Epithelial cell of proximal tubule (primary cell): ENCODE measurements around the gene QSOX2. TPM values are rescaled to one million over a fixed set of nuclear protein-coding genes. Genes with fewer than 3 reads are reported as not detected.

Experiments
- DNase-seq: peaks from one replicate; pipeline ENCODE4 v3.0.0-alpha.2; 2011; ENCODE audit warnings: low read depth
- H3K4me3 ChIP-seq: 2 replicates; pipeline ENCODE4 v1.5.1; 2011; ENCODE audit warnings: low read depth, mild to moderate bottlenecking, low read length
- total RNA-seq: library from RNA; depleted of rRNA; stranded (reverse); fragments of >200 nt; gene quantifications from 2 replicates; pipeline ENCODE4 v1.2.3, GENCODE V29; 2015
- TF ChIP-seq, protein P1 (sequence below): conservative IDR thresholded peaks from 2 replicates; pipeline ENCODE4 v1.5.1; 2012; ENCODE audit warnings: low read depth, mild to moderate bottlenecking, low read length

QSOX2 gene
- total RNA-seq, 1 donor from 2014 or later = 17.8 TPM

DNA sequence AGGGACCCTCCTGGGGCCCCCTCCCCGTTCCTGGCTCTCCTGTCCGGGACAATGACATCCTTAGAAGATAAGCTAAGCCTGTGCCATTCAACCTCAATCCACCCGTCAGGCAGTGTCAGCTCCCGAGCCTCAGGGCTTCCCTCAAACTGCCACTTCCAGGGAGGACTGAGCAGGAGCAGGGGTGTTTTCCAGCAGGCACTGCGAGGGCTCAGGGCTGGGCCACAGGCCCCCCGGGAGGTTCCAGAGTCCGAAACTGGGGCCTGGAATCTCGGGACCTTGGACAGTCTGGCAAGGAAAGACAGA, 66.9 kb downstream of the QSOX2 start:
- H3K4me3 ChIP-seq = no peak overlapping the region
- TF ChIP-seq, protein P1, sequence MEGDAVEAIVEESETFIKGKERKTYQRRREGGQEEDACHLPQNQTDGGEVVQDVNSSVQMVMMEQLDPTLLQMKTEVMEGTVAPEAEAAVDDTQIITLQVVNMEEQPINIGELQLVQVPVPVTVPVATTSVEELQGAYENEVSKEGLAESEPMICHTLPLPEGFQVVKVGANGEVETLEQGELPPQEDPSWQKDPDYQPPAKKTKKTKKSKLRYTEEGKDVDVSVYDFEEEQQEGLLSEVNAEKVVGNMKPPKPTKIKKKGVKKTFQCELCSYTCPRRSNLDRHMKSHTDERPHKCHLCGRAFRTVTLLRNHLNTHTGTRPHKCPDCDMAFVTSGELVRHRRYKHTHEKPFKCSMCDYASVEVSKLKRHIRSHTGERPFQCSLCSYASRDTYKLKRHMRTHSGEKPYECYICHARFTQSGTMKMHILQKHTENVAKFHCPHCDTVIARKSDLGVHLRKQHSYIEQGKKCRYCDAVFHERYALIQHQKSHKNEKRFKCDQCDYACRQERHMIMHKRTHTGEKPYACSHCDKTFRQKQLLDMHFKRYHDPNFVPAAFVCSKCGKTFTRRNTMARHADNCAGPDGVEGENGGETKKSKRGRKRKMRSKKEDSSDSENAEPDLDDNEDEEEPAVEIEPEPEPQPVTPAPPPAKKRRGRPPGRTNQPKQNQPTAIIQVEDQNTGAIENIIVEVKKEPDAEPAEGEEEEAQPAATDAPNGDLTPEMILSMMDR = no peak
- DNase-seq = no peak

DNA sequence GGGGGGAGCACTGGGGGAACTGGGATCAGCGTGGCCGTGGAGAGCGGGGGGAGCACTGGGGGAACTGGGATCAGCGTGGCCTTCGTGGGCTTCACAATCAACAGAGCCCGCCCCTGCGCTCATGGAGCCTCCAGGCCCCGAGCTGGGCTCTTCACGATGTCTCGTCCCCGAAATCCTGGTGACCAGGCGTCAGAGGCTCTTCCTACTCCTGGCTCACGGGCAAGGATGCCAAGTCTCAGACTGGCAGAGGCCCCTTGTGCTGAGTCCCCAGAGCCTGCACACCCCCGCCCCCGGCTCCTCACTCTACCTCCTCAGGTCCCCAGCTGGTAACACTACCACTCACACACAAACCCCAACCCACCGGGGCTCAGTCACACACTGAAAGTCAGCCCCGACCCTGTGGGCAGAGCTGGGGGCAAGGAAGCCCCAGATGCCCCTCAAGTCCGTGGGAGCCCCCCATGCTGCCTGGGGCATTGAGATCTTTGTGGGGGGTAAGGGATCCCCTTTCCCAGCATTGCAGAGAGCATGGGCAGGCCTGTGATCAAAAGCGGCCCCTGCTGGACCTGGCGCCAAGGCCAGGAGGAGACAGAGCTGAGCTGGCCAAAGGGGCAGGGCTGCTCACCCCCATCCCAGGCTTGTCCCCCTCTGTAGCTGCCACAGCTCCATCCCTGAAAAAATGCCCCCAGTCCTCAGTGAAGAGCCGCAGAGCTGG, 67.4 kb downstream of the QSOX2 start:
- no peak for DNase-seq
- no peak overlapping the region for H3K4me3 ChIP-seq
- TF ChIP-seq, protein P1 = no peak

DNA sequence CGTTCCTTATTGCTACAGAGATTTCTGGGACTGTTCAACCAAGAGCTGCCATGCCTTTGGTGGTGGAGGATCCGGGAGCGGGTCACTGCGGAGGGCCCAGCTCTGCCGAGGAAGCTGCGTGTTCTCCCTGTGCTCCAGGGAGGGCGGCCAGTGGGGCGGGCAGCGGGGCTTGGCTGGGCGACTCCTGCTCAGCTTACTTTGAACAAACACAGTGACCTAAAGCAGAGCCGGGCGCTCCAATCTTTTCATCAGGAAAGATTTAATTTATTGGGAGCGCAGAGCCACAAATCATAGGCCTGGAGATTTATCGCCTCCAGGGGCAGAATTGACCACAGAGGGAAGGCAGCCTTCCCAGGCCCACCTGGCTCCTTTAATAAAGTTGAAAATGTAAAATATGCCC, 68.4 kb downstream of the QSOX2 start:
- DNase-seq = no peak
- H3K4me3 ChIP-seq = no peak overlapping the region
- TF ChIP-seq, protein P1 = no peak

DNA sequence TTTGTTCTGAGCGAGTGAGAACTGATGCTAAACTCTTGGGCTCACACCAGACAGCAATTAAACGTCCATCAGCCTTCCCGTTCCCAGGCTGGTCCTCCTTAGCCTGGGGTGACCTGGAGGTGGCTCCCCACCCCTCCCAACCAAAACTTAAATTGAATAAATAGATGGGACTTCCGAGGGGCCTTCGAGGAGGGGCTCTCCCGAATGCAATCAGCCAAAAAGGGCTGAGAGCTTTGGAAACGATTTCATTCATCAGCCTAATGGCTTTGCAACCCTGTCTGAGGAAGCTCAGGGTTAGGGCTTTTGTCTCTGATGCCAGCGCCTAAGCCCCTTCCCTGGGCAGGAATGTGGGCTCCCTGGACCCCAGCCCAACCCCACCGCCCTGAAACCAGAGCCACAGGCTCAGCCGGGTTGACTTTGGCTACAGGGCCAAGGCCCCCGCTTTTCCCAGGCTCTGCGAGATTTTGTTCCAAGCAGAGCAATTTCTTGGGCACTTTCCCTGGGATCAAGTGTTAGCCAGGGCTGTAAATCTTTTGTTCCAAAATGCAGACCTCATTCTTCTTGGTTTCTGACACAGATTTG, 69.9 kb downstream of the QSOX2 start:
- H3K4me3 ChIP-seq = no peak overlapping the region
- TF ChIP-seq, protein P1 = no peak
- no peak for DNase-seq

DNA sequence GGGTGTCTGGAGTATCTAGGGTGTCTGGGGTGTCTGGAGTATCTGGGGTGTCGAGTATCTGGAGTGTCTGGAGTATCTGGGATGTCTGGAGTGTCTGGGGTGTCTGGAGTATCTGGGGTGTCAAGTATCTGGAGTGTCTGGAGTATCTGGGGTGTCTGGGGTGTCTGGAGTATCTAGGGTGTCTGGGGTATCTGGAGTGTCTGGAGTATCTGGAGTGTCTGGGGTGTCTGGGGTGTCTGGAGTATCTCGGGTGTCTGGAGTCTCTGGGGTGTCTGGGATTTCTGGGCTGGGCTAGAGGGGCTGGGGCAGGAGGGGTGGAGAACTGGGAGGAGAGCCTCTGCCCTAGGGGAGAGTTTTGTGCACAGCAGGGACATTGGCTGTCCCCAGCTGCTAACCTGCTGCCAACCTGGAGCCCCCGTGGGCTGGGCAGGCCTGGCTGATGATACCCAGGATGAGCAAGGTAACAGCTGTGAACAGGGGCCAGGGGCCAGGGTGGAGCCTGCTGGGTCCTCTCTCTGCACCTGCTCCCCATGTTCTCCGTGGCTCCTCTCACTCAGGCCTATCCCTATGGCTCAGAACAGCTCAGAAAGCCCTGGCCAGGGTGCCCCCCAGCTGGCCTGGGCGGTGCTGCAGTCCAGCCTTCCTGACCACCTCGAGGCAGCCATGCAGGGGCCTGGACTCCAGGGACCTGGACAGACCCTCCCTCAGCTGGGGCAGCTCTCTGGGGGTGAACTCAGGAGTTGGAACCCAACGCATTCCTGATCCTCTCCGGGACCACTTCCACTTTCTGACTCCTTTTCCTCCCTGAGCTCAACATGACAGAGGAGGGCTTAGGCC, 70.6 kb downstream of the QSOX2 start:
- TF ChIP-seq, protein P1 = no peak
- no peak for DNase-seq
- H3K4me3 ChIP-seq = no peak overlapping the region

DNA sequence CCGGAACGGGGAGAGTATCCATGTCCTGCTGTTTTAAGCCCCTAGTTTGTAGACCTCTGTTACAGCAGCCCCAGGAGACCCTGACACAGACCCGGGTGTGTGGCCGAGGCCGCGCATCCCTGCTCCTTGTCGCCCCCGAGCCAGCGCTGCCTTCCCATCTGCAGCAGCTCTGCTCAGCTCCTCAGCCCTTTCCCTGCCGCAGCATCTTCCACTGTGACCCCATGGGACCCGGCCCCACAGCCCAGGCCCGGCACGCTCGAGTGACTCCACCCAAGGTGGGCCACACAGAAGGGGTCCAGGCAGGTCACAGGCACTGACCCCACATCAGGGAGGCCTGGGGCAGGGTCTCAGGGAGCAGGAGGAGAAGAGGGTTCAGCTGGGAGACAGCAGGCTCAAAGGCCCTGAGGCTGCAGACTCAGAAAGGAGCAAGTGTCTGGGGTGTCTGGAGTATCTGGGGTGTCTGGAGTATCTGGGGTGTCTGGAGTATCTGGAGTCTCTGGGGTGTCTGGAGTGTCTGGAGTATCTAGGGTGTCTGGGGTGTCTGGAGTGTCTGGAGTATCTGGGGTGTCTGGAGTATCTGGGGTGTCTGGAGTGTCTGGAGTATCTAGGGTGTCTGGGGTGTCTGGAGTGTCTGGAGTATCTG, 71.8 kb downstream of the QSOX2 start:
- no peak overlapping the region for H3K4me3 ChIP-seq
- no peak for DNase-seq
- TF ChIP-seq, protein P1 = no peak
